Mucosa of gallbladder (tissue), 1 donor: Measurements from ENCODE around the gene APOBEC3H. TPM values are rescaled to one million over a fixed set of nuclear protein-coding genes. Genes with fewer than 3 reads are reported as not detected.

ENCODE experiments used
- DNase-seq: peaks from one replicate; pipeline ENCODE4 v3.0.0-alpha.2; 2020; ENCODE audit warnings: low spot score
- total RNA-seq: library from RNA; stranded (reverse); gene quantifications from one replicate; pipeline ENCODE4 v1.2.1, GENCODE V29; 2021
- donor health status: DM: no; HTN: no; CAD: no.

The APOBEC3H gene
- total RNA-seq, 1 donor from 2014 or later, result 1.4 TPM

DNA sequence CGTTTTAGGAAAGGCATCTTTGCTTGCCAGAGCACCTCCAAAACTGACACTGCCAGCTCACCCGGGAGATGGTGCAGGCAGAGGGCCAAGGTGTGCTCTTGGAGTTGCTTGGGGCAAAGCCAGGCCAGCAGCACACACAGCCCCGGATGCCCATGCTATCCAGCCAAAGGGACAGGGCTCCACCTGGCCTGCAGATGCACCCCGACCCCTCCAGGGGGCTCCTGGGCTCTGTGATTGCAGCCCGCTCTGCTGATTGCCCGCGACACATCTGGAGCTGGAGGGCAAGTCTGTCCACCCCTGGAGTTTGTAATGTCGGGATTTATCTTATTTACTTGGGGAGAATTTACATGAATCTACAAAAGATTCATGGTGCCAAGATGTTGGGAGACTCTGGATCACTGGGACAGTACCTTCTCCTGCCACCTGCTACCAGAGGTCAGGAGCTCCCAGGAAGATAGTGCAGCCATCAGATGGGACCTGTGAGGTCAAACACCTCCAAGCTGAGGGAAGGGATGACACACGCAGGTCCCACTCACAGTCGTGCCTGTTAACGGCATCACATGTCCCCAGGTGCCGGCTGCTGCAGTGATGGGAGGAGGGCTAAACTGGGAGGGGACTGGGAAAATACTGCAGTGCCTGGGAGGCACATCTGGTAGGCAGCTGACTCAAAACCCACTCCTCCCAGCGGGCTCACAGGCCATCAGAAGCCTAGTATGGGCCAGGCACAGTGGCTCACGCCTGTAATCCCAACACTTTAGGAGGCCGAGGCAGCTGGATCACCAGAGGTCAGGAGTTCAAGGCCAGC, 38.2 kb downstream of the APOBEC3H start:
- DNase-seq, result no peak

DNA sequence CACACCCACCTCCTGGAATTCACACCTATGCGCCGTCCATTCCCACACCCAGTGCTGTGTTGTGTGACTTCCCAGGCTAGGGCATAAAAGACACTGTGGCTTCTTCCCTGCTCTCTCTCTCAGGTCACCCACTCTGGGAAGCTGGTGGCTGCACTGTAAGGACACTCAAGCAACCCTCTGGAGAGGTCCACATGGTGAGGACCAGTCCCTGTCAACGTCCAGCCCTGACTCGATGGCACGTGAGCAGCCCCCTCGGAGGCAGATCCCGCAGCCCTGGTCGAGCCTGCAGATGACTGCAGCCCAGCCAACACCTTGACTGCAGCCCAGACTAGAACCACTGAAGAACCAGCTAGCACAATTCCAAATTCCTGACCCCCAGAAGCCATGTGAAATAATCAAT, 39.3 kb downstream of the APOBEC3H start:
- no peak for DNase-seq

DNA sequence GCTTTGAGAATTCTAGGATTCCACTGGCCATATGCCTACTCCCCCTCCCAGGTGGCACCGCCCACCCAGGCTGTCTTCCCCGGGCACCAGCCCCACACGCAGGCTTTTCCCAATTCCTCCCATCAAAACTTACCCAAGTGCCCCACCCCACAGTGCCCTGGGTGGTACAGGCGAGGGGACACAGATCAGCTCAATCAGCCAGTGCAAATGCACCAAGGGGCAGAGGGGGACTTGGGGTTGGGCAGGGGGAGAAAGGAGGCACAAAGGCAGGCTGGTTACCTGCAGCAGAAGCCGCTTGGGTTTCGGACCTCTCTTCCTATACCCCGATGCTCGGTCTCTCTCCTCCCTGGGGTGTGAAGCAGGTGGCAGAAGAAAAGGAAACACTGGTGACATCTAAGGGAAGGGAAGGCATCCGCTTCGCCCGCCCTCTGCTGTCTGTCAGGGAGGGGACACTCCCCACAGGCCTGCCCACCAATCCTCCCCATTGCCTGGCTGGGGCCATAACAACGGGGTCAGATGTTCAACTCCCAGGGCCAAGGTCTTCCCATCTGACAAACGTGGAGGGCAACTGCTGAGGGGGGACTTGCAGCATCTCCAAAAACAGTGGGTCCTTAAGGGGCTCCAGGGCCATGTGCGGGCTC, 41.4 kb downstream of the APOBEC3H start:
- no peak for DNase-seq

DNA sequence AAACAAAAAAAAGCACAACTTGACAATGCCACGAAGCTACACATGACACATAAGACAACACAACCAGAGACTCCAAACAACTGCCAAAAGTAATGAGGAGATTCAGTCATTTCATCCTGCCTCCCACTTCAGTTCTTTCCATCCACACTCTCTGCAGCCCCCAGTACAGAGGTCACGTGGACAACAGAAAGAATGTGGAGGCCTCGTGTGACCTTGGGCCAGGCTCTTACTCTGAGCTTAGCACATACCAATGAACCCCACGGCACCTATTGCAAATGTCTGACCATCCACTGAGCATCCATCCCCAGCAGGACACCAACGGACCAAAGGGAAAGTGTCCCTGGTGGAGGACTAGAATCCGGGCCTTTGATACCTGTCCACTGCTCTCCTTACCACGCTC, 42.9 kb downstream of the APOBEC3H start:
- no peak for DNase-seq

DNA sequence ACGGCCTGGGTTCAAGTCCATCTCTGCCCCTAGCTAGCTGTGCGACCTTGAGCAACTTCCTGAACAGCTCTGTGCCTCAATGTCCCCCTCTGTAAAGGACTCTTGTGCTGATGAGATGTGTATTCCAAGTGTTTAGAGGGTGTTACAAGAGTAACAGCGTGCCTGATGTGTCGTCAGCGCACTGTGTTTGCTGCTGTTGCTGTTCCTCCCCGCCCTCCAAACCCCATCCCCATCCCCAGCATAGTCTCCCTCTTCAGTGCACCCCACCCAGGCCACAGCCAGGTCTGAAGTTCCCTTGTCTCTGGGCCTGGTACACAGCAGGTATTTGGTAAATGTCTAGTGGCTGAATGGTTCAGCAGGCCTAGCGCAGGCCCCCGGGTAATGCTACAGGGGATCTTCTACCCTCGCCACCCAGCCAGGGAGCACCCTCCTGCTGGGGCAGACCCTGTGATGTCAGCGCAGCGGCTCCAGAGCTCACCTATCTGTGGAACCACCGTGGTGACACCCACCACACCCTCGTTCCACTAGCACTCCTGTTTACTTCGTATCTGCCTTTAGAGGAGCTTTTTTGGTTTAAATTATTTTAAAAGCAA, 45.1 kb downstream of the APOBEC3H start:
- no peak for DNase-seq

DNA sequence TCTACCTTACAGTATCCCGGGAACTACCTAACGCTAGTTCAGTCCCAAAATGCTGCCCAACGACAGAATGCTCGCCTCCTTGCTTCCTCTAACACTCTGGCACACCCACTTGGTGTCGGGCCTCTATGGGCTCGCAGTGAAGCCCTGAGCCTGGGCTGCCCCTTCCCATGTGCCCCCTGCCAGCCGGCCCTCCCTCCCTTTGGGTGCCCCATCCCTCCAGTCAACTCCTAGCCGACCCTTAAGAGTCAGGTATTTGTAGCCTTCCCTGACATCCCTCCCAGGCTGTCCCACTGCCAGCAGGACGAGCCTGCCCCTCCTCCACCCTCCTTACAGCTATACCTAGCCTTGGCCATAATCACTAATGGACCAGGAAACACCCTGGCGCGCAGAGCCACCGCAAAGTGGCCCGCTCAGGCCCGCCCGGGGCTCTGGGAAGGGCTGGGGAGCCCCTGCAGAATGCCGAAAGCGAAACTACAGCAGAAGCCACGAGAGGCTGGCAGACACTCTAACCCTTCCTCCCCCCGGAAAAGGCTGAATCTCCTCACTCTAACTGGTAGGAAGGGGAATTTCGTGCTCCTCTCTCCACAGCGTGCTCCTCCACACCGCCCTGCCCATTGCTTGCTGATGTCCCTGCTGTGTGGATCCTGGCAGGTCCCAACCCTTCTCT, 47.2 kb downstream of the APOBEC3H start:
- DNase-seq, result peak; percentile 42

DNA sequence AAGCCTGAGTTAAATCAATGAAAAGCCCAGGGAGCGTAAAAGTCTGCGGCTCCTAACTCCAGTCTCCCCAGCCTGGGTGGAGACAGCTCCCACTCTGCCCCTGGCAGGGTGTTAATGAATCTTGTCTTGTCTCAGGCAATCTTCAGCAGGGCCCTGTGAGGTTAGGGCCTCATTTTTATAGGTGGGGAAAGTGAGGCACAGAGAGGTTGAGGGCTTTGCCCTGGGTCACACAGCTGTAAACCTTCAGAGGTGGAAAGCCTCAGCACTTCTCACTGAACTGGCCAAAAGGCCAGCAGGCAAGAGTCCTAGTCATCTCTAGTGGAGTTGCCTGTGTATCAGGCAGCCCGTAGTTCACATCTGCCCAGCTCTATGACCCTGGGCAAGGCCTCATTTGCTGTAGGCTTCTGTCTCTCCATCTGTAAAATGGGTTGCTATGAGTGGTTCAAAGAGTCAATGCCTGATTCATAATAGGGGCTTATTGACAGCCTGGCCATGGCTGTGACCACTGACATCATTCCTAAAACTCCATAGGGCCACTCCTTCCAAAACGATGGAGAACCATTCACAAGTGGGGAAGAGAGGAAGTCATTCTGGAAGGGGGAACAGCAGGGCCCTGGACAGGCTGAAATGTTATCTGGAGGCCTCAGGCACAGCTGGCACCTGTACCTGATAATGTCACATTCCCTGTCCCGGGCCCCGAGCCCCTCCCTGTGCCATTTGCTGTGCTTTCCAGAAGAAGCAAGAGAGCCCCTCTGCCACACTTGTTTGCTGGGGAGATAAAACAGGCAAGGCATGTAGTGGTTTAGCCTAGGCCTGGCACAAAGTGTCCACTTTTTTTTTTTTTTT, 49.4 kb downstream of the APOBEC3H start:
- DNase-seq, result no peak

DNA sequence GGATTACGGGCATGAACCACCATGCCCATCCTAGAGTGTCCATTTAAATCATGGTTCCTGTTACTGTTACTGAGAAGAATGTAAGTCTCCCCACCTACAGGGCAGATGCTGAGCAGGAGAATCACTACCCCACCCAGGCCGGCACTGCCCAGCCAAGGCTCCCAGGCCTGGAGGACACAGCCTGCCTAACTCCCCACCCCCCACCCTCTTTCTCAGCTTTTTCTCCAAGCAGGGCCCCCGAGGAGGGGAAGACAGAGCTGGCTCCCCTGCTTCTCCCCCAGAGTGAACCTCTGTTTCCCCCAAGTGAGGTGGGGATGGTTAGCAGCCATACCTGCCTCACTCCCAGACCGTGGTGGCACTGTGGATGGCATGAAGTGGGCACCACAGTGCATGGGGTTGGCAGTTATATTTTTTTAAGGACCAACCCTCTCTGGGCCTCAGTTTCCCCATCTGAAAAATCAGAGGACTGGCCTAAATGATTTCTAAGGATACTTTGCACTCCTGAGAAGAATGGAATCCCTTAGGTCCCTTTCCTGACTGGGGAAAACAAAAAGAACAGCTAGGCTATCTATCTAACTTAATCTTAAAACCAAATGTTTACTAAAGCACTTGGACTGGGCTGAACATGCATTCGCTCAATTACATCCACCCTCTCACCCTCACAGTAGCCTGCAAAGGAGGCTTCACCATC, 50.4 kb downstream of the APOBEC3H start:
- no peak for DNase-seq

DNA sequence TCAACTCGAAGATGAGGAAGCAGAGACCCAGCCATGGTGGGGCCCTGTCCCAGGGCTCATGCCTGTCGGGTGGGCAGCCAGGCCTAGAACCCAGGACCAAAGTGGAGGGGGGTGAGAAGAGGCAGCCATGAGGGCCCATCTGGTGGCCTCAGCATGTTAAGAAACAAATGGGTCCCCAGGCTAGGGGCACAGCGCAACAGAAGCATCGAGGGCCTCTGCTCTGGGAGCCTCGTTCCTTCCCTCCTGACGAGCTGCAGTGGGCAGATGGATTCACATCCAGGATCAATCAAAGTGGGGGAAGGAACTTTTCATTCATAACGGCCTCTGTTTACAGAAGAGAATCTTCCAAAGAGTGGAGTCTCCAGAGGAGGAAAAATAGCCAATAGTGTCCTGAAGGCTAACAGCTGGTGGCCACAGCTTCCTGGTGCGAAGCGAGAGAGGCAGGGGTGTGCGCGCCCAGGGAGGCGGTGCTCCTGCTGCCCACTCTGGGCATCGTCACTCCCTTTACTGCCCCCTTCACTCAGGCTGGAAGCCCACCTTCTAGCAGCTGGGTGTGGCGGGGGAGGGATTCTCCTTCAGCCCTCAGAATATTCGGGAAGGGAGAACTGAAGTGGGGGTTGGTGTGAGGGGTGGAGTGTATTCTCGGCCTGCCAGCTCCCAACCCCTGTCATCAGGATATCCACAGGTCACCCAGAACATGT, 51.1 kb downstream of the APOBEC3H start:
- DNase-seq, result no peak

DNA sequence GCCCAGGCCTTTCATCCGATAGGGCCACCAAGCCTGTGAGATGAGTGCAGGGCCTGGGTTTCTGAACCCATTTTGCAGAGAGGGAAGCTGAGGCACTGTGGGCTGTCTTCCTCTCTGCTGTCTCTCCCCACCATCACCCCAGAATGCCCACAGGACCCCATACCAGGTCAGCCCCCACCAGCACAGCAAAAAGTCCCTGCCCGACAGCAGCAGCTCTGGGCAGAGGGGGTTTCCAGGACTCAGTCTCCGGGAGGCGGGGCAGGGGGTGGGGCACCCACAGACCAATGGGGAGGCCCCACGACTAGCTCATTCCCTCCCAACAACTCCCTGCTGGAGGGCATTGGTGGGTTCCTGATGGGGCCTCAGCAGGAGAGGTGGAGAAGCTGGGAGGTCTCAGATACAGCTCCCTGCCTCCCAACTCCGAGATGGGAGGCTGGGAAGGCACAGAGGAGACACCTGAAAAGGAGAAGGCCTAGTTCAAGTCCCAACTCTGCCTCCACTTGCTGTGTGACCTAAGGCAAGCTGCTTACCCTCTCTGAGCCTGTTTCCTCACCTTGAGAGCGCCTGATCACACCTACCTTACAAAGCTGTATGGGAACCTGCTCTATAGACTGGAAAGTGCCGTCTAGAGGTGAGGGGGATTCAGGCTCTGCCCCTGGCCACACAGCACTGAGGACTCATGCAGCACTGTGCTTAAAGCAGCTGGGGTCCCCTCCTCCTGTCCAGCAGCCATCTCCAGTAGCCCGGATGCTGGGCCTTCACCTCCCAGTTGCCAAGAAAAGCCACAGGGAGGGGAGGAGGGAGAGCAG, 51.9 kb downstream of the APOBEC3H start:
- DNase-seq, result no peak

DNA sequence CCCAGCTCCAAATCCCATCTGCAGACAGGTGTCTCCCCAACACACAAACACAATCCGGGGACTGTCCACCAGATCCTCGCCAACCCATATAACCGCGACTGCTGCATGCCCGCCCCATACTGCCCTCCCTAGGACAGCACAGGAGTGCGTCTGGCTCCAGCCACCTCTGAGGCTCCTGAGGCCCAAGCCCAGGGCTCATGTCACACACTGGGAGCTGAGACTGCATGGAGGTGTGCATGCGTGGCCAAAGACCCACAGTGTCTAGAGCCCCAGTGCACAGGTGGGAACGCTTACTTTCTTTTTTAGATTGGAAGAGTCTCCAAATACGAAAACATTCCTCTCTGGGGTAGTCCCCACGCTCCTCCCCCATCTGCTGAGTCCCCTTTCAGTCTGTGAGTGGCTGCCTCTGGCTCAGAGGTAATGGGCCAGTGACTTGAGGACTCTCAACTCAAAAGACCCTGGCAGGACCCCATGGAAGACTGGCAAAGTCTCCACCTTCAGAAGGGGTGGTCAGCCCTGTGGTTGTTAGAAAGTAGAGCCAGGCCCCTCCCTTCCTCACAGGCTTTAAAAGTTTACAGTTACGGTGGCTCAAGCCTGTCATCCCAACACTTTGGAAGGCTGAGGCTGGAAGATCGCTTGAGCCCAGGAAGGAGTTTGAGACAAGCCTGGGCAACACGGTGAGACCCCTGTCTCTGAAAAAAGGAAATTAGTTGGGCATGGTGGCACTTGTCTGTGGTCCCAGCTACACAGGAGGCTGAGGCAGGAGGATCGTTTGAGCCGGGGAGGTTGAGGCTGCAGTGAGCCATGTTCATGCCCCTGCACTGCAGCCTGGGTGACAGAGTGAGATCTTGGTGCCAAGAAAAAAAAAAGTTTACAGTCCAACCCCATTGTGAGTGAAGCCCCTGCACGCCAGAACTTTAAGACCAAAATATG, 53.1 kb downstream of the APOBEC3H start:
- no peak for DNase-seq

DNA sequence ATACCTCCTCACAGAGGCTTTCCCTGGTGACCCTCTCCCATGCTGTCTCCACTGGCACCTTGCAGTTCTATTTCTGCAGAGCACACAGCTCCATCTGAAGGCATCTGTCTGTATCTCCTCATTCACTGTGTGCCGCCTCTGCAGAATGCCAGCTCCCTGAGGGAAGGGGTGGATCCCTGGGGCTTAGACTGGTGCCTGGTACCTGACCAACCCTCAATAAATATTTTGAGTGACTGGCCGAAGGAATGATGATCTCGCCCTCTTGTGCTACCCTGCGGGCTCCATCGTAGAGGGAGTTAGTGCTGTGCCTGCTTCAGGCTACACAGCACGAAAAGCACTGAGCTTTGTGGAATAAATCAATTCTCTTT, 53.8 kb downstream of the APOBEC3H start:
- DNase-seq, result no peak

DNA sequence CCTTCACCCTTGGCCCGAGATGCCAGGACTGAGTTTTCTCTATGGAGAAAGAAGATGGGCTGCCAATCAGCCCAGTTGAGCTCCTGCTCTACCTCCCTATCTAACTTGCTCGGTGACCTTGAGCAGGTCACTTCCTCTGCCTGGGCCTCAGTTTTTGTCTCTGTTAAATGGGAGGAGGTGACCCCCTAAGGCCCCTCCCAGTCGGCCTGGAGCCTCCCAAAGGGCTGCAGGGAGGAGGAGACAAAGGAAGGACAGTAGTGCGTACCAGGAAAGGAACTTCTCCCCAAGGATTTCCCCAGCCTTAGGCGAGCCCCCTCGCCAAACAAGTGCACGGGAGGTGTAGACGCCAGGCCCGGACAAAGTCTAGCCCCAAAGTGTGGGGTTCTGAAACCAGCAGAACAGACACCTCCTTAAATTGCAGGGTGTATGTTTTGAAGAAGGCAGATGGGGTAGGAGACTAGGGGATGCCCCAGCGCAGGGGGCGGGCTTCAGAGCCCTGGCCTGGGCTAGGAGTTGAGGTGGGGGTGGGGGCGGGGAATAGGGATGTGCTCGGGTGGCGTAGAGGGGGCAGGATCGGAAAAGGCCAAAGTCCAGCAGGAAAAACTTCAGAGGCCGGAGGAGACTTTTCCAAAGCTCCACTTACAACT, 54.4 kb downstream of the APOBEC3H start:
- DNase-seq, result no peak

DNA sequence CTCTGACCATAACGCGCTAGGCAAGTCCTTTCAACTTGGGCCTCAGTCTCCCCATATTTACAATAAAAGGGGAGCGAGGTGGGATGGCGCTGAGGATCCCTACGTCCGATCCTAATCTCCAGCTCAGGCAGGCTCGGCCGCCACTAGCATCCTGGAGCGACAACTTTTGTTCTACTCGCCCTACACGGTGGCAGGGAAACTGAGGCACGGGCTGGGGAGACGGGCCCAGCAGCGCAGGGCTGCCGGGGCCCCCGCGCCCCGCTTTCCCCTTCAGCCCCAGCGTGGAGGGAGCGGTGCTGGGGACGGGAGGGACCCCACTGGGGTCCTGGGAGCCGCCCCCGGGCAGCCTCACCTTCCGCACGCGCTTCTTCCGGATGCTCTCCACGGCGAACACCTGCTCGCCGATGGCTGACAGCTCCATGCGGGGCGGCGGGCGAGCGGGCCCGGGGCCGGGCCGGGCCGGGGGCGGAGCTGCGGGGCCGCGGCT, 55.0 kb downstream of the APOBEC3H start:
- no peak for DNase-seq

DNA sequence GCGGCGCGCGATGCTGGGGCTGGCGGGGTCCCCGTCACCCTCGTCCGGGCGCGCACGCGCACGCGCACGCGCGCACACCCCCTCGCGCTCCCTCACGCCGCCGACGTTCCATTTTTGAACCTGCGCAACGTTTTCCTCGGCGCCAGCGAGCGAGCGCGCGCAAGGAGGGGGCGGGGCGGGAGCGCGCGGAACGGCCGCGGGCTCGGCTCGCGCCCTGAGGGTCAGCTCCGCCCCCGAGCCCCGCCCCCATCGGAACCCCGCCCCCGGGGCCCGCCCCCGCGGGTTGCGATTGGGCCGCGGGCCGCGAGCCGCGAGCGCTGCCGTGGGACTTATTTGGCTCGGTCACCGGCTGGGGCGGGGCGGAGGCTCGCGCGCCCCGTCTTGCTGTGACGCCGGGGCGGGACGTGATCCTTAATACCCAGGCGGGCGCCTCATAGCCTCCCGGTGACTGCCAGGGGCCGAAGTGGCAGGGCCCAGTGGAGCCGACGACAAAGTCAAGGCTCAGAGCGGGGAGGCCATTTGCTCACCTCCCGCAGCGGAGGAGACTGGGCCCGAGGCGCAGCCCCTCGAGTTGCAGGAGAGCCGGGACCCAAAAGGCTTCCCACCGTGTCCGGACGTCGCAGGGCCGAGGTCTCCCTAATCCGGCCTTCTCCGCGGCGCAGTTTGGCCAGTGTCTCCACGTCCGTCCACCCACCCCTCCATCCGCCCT, 55.6 kb downstream of the APOBEC3H start, which contains the start of gene CBX7:
Gene CBX7, minus strand, starts transcription at position 170 of the 709 bp plus-strand sequence. CDS start 236 bp downstream, outside the sequence.
- DNase-seq, result peak; percentile 95

DNA sequence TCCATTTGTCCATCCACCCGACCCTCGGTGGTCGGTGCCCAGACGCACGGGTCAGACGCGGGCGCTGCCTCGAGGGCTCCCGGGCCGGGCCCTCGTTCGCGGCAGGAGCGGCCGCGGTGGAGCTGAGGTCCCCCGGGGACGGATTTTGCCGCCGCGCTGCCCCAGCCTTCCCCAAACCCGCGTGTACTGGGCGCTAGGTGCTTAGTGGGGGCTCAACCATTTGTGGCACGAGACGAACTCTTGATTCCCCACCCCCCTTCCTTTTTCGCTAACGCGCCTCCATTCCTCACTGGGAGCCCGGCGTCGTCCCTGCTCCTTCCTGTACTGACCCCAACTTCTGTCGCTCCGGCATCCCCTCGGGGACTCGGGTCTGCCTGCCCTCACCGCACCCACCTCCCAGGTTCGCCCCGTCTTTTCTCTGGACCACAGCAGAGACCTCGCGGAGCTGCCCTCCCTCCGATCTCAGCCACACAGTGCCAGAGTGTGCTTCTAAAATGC, 56.2 kb downstream of the APOBEC3H start:
- DNase-seq, result no peak
